ENCODE data around the gene GOLIM4.

GOLIM4 gene

DNA sequence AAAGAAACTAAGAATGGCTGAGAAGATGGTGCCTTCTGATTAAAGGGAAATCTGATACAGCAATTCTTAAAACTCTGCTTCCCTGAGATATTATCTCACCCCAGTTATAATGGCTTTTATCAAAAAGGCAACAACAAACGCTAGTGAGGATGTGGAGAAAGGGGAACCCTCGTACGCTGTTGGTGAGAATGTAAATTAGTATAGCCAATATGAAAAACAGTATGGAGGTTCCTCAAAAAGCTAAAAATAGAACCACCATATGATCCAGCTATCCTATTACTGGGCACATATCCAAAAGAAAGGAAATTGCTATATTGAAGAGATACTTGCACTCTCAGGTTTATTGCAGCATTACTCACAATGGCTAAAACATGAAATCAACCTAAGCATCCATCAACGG is 65.1 kb downstream of the GOLIM4 start:
- in situ Hi-C loops (cut with MboI; ENCODE audit: low sequenced_read_pairs, unreplicated experiment), result loop anchor here (25.0 kb wide), 1 partner anchor 832 kb away; no protein-coding TSS in a partner anchor
- TF ChIP-seq, protein P1, sequence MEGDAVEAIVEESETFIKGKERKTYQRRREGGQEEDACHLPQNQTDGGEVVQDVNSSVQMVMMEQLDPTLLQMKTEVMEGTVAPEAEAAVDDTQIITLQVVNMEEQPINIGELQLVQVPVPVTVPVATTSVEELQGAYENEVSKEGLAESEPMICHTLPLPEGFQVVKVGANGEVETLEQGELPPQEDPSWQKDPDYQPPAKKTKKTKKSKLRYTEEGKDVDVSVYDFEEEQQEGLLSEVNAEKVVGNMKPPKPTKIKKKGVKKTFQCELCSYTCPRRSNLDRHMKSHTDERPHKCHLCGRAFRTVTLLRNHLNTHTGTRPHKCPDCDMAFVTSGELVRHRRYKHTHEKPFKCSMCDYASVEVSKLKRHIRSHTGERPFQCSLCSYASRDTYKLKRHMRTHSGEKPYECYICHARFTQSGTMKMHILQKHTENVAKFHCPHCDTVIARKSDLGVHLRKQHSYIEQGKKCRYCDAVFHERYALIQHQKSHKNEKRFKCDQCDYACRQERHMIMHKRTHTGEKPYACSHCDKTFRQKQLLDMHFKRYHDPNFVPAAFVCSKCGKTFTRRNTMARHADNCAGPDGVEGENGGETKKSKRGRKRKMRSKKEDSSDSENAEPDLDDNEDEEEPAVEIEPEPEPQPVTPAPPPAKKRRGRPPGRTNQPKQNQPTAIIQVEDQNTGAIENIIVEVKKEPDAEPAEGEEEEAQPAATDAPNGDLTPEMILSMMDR (IDR thresholded peaks at IDR 0.05; ENCODE audit: borderline replicate concordance, control extremely low read depth, extremely low read depth, insufficient read depth, missing control alignments), result no peak
- no peak for DNase-seq (ENCODE audit: low spot score)

DNA sequence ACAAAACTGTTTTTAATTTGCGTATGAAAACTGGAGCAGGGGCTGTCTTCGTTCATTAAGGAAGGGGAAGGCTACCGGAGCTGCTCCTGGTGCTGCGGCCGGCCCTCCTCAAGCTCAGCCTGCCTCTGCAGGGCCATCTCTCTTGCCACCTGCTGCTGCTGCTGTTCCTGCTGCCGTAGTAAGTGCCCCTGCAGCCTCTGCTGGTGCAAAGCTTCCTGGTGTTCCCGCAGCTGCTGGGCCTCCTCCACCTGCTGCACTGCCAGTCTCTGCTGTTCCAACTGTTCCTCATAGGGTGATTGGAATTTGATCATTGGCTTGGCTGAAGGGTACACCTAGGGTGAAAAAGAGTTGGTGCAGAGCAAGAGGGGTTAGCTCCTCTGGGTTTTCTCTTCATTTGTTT is 66.0 kb downstream of the GOLIM4 start:
- TF ChIP-seq, protein P1 (IDR thresholded peaks at IDR 0.05; ENCODE audit: borderline replicate concordance, control extremely low read depth, extremely low read depth, insufficient read depth, missing control alignments), result no peak
- in situ Hi-C loops (cut with MboI; ENCODE audit: low sequenced_read_pairs, unreplicated experiment), result loop anchor here (25.0 kb wide), 1 partner anchor 833 kb away; no protein-coding TSS in a partner anchor
- DNase-seq (ENCODE audit: low spot score), result no peak

DNA sequence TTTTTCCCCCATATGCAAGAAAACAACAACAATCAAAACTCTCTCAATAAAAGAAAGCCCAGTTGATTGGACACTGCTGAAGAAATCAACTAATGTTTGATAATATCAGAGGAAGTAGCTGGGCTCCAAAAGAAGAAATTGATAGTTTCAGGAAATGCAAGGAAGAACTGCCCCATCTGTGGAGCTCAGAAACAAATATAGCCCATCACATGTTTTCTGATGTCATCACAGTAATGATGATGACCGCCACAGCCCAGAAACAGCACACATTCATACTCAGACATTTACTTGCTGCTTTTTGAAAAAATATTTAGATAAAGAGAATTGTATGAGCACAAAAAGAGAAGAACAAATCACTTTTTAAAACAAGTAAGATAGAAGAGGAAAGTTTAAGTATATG is 67.6 kb downstream of the GOLIM4 start:
- no peak for DNase-seq (ENCODE audit: low spot score)
- TF ChIP-seq, protein P1 (IDR thresholded peaks at IDR 0.05; ENCODE audit: borderline replicate concordance, control extremely low read depth, extremely low read depth, insufficient read depth, missing control alignments), result no peak
- in situ Hi-C loops (cut with MboI; ENCODE audit: low sequenced_read_pairs, unreplicated experiment), result loop anchor here (25.0 kb wide), 1 partner anchor 834 kb away; no protein-coding TSS in a partner anchor

DNA sequence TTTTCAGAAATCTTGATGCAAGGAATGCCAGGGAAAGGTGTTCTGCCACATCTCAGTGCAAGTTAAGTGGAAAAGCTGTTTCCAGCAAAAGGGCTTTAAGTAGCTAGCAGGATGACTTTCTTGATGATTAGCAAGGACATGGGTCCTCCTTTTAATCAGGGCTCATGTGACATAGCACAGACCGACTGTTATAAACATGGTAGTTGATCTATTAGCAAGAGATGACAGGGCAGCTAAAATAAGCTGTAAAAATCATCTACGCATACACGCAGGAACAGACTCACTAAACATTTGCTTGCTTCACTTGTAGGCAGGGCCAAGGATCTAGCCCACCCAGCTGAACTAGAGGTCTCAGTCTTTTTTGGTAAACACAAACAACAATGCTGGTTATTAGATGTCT is 69.0 kb downstream of the GOLIM4 start:
- in situ Hi-C loops (cut with MboI; ENCODE audit: low sequenced_read_pairs, unreplicated experiment), result loop anchor here (25.0 kb wide), 1 partner anchor 836 kb away; no protein-coding TSS in a partner anchor
- TF ChIP-seq, protein P1 (IDR thresholded peaks at IDR 0.05; ENCODE audit: borderline replicate concordance, control extremely low read depth, extremely low read depth, insufficient read depth, missing control alignments), result no peak
- no peak for DNase-seq (ENCODE audit: low spot score)

DNA sequence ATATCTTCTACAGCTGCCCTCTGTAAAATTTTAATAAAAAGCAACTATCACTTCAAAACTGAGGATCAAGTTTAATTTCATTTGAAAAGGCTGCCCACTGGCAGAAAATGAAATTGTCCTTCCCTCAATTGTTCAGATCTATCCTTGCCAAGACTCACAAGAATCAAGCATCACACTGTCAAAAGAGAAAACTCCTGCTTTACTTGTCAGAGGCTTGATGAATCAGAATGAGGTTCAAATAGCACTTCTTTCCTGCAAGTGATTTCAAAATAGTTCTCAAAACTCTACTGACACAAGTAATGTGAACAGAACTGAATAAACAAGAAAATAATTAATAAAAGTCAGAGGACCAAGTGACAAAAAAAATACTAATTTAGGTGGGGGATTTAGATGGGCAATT is 70.6 kb downstream of the GOLIM4 start:
- TF ChIP-seq, protein P1 (IDR thresholded peaks at IDR 0.05; ENCODE audit: borderline replicate concordance, control extremely low read depth, extremely low read depth, insufficient read depth, missing control alignments), result no peak
- in situ Hi-C loops (cut with MboI; ENCODE audit: low sequenced_read_pairs, unreplicated experiment), result loop anchor here (25.0 kb wide), 1 partner anchor 837 kb away; no protein-coding TSS in a partner anchor
- no peak for DNase-seq (ENCODE audit: low spot score)

DNA sequence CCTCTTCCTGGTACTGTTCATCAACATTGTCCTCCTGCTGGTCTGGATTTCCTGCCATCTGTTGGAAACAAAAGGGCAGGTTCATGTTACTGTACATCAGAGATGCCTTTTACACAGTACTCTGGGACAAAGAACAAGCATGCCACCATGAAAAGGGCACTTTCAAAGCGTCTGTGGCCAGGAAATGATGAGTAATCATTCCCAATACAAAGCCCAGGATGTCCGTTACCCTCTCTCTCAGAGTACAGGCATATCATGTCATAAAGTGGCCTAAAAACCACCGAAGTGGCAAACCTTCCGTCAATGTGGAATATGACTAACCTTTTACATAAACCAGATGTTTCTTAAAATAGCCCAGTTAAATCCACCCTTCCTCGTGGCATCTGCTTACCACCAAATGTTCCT is 71.2 kb downstream of the GOLIM4 start:
- no peak for DNase-seq (ENCODE audit: low spot score)
- in situ Hi-C loops (cut with MboI; ENCODE audit: low sequenced_read_pairs, unreplicated experiment), result no loop called here
- TF ChIP-seq, protein P1 (IDR thresholded peaks at IDR 0.05; ENCODE audit: borderline replicate concordance, control extremely low read depth, extremely low read depth, insufficient read depth, missing control alignments), result no peak
